H54 (cell line): ENCODE data around the gene BTLA.
"Not testable (repeated sequence)": the region's sequence is repeated elsewhere in the genome, so short reads cannot be mapped to it uniquely, and the experiment has no call there.

ENCODE experiments used
- DNase-seq: peaks from one replicate; pipeline ENCODE4 v3.0.0; 2011; ENCODE audit warnings: low spot score, mixed read lengths; ENCODE audit not compliant: insufficient read length
- FAIRE-seq: peaks from 3 replicates; lab custom pipeline; 2011; peaks lifted over from hg19 to GRCh38; lab: Jason Lieb, UNC
- POLR2A ChIP-seq: IDR thresholded peaks from 2 replicates; pipeline ENCODE4 v1.6.1; 2011; ENCODE audit warnings: low read depth, mild to moderate bottlenecking, low read length

The BTLA gene, protein sequence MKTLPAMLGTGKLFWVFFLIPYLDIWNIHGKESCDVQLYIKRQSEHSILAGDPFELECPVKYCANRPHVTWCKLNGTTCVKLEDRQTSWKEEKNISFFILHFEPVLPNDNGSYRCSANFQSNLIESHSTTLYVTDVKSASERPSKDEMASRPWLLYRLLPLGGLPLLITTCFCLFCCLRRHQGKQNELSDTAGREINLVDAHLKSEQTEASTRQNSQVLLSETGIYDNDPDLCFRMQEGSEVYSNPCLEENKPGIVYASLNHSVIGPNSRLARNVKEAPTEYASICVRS

DNA sequence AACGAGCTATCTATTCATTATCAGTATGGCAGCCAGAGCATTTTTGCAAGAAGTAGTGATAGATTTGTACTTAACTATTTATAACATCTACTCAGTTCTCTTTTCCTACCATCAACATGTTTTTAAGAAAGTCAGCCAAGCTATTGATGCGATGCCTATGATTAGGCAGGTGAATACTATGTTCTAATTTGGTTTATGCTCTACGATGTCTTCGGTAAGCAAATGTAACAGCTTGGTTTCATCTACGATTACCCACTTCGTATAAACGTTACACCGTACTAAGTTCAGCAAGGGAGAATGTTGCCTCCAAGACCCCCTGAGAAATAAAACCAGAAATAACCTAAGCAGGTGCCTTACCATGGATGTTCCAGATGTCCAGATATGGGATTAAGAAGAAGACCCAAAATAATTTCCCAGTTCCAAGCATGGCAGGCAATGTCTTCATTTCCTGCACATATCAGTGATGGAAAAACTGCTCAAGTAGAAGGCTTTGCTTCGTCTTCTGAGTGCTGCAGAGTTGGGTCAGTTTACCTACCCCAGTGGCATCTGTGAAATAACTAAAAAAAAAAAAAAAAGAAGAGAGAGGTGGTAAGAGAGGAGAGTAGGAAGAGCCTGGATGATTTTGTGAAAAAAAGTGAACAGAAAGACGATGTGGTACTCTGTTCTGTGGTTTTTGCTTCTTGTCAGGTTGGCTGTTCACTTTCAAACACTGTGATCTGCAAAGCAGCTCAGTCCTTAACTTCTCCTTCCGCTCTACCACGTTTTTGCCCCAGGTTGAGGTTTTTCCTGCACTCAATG is at the start of gene BTLA:
Gene BTLA (minus strand): TSS at position 559 of the 798 bp plus-strand sequence. CDS start 114 bp downstream, at position 445.
- no peak for FAIRE-seq
- TF ChIP-seq POLR2A: no peak
- DNase-seq: no peak

DNA sequence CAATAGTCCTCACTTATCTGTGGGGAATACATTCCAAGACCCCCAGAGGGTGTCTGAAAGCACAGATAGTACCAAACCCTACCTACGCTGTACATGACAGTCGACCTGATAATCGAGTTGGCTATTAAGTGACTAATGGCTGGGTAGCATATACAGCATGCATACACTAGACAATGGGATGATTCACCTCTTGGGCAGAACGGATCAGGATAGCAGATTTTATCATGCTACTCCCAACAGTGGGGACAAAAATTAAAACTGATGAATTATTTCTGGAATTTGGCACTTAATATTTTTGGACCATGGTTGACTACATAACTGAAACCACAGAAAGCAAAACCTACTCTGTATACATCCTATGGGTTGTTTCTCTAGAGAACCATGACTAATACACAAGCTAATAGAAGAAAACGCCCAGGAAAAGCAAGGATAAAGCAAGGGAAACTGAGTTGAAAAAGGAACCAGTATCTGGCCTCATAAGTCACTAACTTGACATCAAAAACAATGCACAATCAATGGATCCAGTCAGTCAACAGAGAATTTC is 47.0 kb upstream of the BTLA start:
- no peak for TF ChIP-seq POLR2A
- FAIRE-seq (peak; percentile 84), DNase-seq (no peak)

DNA sequence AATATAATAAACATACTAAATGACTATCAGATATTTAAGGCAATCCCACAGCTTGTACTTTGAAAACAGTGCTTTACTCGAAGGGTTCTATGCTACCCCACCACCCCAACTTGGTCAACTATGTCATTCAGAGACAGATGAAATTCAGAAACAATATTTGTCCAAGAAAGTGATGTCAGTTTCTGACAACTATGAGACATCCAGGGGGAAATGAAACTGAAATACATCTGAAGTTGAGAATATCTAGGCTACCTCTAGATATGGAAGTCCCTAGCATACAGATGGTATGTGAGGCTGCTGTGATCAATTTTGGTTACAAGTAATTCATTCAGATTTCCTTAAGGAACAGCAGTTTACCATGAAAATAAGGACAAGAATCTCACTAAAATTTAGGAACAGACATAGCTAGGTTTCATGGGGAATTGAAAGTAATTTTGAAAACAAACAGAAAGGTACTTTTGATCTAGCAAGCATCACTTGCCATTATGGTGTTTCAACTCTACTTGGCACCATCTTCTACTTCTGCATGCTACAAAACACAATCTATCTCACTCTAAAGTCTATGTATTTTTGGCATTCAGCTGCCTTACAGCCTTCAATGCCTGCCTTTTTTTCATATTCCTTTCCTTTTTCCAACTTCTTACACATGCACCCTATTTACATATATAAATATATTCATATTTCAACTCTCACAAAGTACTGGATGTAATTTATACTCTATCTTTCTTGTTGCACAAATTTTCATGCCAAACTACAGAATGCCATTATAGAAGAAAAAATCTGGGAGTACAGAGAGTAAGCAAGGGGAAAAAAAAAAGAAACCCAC is 40.8 kb upstream of the BTLA start:
- FAIRE-seq (peak; percentile 84), DNase-seq (no peak)

DNA sequence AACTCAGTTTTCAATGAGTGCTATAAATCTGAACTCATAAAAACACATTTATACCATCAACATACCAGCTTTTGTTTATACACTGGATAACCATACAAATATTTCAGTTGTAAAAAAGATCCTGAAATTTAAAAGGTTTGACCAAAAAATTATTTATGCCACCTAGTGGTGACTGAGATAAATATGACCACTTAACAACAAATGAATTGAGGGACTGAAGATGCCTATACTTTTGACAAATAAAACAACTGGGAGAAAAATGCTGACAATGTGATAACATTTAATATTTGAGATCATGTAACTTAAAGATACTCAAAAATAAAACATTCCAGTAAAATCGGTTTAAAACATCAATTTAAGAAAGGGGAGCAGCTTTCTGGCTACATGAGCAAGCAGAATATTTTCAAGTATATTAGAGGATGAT is 32.1 kb upstream of the BTLA start:
- FAIRE-seq (peak; percentile 23), DNase-seq (no peak)
- TF ChIP-seq POLR2A: no peak

More for the DNA sequence above, 40.8 kb upstream of the BTLA start:
- no peak for TF ChIP-seq POLR2A

DNA sequence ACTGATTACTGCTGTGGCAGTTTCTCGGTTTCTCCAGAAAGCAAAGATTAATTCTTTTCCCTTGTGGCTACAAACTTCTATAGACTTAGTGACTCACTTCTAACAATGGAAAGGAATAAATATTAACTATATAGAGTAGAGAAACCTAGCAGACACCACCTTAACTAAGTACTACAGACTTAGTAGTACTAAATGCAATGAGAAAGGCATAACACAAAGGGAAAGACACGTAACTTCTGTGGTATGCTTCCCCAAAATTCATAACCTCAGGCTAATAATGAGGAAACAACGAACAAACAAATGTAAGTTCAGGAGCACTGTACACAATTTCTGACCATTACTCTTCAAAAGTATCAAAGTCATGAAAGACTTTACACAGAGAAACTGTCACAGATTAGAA is 31.3 kb upstream of the BTLA start:
- no peak for TF ChIP-seq POLR2A
- FAIRE-seq: no peak
- no peak for DNase-seq

DNA sequence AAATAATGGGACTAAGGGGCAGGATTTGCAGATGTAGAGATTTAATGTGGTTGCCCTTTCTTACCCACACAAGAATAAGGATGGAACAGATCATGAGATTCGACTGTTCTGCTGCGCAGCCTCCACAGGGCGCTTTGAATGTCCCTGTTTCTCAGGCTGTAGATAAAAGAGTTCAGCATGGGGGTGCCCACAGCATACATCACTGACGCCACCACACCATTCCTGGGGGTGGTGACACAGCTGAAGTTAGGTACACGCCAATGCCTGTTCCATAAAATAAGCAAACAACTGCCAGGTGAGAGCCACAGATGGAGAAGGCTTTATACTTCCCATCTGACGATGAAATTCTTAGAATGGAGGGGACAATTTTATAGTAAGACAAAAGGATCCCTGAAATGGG is 24.9 kb upstream of the BTLA start:
- FAIRE-seq, DNase-seq: not testable (repeated sequence)

DNA sequence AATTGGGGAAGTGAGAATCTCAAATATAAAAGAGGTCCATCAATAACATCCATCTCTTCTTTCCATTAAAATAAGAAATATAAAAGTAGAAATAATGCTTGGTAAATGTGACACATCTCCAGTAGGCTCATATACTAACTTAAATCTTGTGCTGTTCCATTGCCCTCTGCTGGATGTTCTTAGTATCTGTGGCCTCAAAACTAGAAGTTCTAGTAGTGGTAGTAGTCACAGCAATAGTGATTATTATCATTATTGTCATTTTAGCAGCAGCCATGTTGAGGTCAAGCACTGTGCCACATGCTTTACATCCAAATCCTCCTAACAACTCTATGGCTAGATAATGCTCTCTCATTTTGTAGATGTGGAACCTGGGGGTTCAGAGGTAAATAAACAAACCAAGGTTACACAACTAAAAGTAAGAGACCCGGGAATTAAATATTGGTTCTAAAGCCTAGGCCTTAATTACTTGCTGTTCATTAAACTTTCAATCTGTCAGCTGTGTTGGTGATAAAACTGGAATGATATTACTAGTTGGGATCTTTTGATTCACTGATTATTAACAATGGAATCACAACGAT is 20.2 kb upstream of the BTLA start:
- TF ChIP-seq POLR2A: no peak
- DNase-seq (peak; percentile 15), FAIRE-seq (peak; percentile 60)

DNA sequence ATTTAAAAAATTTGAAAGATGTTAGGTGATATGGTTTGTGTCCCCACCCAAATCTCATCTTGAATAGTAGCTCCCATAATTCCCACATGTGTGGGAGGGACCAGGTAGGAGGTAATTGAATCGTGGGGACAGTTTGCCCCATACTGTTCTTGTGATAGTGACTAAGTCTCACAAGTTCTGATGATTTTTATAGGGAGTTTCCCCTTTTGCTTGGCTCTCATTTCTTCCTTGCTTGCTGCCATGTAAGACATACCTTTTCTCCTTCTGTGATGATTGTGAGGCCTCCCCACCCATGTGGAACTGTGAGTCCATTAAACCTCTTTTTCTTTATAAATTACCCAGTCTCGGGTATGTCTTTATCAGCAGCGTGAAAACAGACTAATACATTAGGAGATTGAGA is 19.7 kb upstream of the BTLA start:
- FAIRE-seq, DNase-seq: not testable (repeated sequence)

DNA sequence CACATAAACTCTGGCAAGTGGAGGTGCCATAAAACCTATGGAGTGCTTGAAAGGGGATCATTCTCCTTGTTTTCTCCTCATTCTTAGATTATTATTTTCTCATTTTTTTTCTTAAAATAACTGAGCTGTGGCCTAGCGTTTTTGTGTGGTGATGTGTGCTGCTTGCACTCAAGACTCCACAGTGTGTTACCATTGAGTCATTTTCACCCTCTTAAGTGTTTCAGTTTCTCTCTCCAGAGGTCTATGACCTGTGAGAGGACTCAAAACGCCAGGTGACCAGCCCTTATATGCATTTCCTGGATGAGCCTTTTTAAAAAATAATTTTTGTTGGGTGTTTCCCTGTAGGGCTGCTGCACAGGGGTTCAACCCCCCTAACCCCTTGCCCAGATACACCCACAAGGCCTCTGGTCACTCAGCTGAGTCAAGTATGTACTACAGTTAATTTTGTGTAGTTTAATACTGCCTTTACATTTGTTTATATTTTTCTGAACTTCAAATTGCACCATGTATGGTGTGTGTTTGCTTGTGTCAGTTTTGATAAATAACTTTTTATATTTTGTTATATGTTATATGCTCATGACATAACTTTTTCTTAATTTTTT is 15.4 kb upstream of the BTLA start:
- TF ChIP-seq POLR2A: no peak
- FAIRE-seq (no peak), DNase-seq (no peak)

DNA sequence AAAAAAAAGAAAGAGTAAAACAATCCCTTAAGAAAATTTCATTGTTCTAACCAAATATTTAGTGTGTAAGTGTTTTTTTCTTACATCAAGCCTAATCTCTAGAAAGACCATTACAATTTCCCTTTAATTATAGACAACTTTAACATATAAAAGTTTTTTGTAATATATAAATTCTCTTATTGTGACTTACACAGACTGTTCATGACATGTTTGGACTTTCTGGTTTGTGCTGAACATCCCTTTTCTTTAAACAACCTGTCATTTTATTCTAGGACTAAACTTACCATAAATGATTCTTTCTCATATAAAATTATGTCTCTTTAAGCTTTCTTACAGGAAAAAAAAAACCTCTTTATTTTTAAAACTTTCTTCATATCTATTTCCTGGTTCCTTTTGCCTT is 13.0 kb upstream of the BTLA start:
- DNase-seq (no peak), FAIRE-seq (no peak)
- TF ChIP-seq POLR2A: no peak

DNA sequence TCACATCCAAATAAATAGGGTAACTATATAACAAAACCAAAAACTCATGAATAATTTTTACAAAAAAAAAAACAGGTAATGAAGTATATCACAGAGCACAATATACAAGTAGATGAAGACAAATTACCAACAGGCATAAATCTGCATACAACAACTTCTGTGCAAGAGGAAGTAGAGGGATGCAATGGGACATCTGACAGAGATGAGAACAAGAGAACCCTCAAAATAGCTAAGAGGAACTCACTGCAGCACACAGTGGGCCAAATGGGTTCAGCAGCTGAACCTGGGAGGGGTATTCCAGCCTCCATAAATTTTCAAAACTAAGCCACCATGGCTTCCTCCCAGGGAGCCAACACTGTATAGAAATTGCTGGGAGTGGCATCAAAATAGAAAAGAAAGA is 9.6 kb upstream of the BTLA start:
- FAIRE-seq (no peak), DNase-seq (no peak)
- TF ChIP-seq POLR2A: no peak

DNA sequence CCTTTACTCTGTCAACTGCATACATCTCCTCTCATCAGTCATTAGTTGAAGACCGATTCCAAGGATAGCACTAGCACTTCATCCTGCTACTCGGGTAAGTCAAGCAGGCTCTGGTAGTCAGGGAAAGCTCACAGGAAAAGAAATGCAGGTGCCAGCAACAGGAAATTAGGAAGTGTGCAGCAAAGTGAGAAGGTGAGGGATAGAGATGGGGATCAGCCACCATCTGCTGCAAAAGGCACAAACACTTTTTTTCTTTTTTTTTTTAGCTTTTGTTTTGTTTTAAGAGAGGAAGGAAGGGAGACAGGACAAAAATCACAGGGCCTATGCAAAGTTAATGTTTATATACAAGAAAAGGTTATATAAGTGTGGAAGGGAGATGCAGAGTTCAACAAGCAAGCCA is 9.0 kb upstream of the BTLA start:
- TF ChIP-seq POLR2A: no peak
- no peak for FAIRE-seq
- no peak for DNase-seq

DNA sequence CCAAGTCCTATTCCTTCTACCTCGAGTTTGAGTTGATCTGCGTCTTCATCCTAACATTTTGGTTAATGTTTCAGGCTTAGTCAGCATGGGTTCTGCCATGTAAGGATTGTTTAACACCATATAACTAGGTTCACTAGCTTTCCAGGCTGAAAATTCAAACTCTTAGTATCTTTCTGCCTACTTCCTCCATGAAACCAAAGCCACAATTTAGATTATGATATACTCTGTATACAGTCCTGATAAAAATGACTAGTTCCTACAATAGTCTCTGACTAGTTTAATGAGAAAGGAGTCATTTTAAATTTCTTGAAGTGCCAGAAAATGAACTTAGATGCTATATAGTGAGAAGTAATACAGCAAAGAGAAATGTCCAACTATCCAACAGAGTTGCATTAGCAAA is 6.6 kb upstream of the BTLA start:
- DNase-seq (no peak), FAIRE-seq (no peak)
- no peak for TF ChIP-seq POLR2A
